SHP77 treated with DMSO at 0.1 percent for 48 hours (cell line): ENCODE data around the gene LY86.
A peak's percentile ranks its signal among the peaks of the same experiment; 100 is the strongest.

Experiments used
- DNase-seq: peaks from one replicate; lab custom pipeline; 2025; lab: John Stamatoyannopoulos, UW

LY86 gene

DNA sequence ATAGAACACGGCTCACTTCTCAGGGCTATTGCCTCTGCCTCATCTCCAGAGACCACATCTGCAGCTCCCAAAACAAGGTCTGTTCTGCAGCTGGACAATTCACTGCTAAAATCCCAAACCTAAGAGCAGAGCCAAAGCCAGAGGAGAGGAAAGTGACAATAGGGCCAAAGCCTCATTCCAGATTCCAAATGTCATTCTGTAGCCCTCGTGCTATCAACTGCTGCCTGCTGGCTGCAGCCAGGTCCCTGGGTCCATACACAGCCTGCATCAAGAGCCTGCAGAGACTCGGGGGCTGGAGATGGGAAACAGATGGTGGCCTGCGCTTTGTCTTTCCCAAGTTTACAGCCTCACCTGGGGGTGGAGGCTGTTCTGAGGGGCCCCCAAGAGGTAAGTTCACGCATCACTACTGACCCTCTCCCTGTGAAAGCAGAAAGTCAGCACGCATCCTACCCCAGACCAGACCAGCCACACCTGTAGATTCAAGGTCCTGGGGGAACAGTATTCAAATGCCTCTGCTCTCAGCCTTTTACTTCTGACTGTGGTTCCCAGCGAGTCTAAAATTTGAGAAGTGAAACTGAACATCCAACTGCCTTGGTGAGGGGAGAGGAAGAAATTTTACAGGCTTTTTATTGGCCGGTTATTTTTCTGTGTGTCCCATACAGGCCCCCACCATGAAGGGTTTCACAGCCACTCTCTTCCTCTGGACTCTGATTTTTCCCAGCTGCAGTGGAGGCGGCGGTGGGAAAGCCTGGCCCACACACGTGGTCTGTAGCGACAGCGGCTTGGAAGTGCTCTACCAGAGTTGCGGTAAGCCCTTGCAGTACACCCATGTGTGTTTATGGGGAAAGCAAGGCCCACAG lies at the start of gene LY86:
LY86 (plus strand) TSS at position 657 of the 860 bp plus-strand sequence; CDS start at position 672, 15 bp downstream.
- DNase-seq = no peak

- no peak for DNase-seq
These were observed 49.5 kb upstream of the LY86 start for GRCh38 chr6:6539036-6539435.

- no peak for DNase-seq
These were observed 46.2 kb upstream of the LY86 start for GRCh38 chr6:6542357-6542756.

- no peak for DNase-seq
These were observed 45.2 kb upstream of the LY86 start for GRCh38 chr6:6543181-6543879.

- no peak for DNase-seq
These were observed 42.8 kb upstream of the LY86 start for GRCh38 chr6:6545616-6546317.

DNA sequence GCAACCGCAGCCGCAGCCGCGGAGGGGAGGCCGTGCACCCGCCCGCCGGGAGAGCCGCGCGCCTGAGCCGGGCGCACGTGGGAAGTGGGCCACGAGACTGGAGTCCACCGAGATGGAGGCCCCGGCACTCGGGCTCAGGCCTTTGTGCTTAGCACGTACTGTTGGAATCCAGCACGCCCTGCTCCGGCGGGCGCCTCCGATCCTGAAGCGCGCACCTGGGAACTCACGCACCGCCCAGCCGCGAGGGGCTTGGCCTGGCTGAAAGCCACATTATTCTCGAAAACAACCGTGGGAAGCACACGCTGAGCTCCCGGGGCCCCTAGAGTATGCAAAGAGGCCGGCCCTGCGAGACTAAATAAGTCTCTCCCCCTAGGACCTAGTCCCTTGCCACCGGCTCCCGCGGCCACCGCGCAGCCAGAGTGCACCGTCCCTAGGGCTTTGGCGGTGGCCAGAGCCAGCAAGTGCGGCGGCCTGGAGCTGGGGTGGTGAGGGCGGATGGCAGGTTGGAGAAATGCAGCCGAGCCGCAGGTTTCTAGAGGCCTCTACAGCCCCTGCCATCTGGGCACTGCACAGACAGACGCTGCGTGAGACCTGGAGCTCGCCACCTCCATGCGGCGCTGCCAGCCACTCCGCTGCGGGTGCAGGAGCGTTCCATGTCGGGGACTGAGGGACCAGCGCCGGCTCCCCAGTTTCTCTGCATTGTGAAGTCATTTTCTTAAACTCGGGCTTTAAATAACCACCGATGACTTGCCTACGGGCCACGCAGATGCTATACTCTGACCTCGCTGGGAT lies 42.0 kb upstream of the LY86 start:
- DNase-seq = no peak

DNA sequence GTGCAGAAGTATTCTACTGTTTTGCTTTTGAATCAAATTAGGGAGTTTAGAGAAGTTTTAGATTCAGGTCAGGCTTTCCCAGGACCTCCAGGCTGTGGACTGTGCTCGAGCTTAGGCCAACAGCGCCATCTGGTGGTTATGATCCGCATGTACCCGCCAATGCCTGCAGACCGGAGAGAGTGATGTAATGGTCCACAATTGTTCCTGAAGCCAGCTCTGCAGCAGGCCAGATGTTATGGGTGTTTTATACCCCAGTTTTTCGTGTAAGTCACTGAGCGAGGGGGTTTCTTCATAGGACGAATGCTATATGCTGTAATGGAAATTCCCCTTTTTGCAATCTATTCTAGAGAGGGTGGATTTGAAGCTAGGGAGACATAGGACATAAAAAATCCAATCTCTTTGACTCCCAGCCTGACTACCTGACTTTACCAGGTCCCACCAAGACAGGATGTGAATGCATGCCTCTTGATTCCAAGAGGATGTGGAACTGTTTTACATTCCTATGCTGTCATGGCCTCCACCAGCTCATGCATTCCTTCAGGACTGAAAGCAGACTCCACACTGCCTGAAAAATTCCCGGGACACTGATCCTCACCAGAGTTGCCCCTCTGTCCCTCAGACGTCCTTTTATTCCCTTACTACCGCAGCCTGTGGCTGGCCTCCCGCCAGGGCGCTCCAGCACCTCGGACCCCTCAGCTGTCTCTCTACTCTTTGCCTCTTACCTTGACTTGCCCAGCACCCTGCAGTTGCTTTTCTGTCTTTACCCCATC lies 41.2 kb upstream of the LY86 start:
- DNase-seq = peak; percentile 26

DNA sequence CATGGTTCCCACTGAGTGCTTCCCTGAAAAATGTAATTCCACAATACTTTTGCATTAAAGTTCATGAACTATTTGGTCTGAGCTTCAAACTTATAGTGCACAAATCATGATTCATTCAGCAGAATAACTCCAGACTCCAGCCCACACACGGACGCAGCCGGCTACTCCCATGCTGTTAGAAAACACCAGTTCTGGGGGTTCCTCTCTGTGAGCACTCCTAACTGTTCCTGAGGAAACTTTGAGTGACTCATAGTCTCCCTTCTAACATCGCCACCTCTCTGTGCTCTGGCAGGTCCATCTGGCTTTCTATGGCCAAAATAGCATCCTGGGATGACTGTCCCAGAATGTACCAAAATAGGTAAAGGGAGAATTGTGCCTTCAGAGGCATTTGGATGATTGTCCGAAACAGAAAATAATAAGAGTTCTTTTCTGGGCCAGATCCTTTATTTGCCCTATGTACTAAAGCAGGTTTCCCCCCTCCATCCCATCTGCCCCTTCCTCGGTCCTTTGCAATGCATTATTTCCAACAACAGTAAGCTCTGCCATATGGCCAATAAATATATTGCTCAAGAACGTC lies 32.3 kb upstream of the LY86 start:
- no peak for DNase-seq

- peak; percentile 17 for DNase-seq
These were observed 31.6 kb upstream of the LY86 start for GRCh38 chr6:6556738-6557503.

GRCh38 chr6:6557504-6557839 lies 31.0 kb upstream of the LY86 start:
- no peak for DNase-seq

DNA sequence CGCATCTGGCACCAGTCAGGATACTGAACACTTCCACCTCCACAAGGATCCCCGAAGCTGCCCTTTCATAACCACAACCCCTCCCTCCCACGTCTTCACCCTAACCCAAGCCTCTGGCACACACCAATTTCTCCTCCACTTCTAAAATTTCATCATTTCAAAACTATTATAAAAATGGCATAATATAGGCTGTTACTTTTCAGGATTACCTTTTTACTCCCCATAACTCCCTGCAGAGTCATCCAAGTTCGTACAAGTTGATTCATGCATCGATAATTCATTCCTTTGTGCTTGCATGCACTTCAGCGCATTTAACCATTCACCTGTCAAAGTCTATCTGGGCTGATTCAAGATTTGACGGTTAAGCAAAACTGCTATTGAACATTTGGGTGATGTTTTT lies 30.6 kb upstream of the LY86 start:
- no peak for DNase-seq

GRCh38 chr6:6559994-6560570 lies 28.4 kb upstream of the LY86 start:
- DNase-seq = no peak

DNA sequence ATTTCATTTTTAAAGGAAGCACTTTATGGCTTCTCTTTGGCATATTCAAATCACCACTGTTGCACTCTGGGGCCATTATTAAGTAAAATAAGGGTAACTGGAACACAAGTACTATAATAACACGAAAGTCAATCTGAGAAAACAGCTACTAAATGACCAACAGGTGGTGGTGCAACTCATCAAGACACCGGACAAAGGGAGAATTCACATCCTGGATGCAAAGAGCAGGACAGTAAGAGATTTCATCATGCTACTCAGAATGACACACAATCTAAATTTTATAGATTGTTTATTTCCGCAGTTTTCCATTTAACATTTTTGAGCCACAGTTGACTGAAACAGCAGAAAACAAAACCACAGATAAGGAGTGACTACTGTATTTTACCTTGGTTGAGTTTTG lies 27.6 kb upstream of the LY86 start:
- no peak for DNase-seq

DNA sequence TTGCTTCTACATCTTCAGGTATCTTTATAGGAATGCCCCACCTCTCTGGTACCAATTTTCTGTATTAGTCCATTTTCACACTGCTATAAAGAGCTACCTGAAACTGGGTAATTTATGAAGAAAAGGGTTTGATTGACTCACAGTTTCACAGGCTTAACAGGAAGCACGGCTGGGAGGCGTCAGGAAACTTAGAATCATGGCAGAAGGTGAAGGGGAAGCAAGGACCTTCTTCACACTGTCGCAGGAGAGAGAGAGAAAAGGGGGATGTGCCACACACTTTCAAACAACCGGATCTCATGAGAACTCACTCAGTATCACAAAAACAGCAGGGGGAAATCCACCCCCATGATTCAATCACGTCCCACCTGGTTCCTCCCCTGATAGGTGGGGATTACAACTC lies 24.4 kb upstream of the LY86 start:
- no peak for DNase-seq

DNA sequence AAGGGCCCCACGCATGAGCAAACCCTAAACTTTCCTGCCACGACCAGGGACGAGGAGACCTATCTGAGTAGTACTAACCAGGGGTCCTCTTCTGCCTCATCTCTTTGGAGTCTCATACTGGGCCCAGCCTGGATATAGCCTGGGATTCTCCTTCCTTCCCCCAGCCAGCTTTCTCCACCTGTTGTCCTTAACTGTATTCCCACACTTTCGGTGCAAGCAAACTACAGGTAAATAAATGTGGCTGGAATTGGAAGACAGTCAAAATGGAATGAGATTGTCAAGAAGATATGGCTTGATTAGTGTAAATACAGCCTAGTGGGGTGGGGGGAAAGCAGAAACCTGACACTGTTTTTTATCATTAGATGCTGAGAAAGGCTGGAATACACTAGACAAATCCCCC lies 23.5 kb upstream of the LY86 start:
- no peak for DNase-seq

GRCh38 chr6:6565488-6565887 lies 23.0 kb upstream of the LY86 start:
- no peak for DNase-seq

DNA sequence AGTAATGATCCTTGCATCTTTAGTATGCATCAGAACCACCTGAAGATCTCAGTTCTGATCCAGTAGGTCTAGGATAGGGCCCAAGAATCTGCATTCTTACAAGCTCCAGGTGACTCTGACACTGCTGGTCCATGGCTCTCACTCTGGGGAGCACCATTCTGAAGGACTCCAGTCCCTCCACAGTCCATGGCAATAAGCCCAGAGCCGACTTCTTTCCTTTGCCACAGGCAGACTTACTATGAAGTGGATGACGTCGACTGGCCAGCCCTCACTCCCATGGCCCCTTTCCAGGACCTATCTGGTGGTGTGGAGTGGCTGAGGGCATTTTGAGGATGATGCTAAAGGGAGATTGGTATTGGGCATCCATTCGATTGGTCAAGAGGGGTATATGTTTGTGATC lies 21.8 kb upstream of the LY86 start:
- DNase-seq = no peak

DNA sequence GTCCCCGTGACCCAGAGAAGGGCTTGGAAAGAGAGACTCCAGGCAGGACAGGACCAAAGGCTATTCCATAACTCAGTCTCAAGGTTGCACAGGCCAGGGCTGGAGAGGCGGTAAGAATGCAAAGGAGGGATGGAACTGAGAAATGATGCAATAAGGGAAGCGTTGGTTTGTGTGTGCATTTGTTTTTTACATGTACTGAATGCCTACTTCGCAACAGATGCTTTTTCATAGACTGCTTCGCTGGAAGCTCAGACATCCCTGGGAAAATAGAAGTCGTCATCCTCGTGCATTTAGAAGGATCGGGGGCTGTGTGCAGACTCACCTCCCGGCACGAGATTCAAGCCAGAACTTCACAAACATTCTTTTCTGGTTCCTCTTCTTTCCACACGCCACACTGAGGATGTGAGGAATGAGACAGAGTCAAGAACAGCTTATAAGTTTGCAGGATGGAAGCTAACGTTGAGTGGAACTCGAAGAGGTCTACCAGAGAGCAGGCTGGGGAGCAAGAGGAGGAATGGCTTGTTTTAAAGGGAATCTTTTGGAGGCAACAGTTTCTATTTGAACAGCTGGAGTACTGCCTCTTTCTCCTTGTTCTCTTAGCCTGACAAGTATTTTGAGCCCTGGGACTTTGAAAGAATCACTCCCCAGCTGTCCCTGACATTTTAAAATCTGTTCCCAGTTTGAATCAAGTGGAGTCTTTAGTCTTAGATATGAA lies 19.3 kb upstream of the LY86 start:
- no peak for DNase-seq

DNA sequence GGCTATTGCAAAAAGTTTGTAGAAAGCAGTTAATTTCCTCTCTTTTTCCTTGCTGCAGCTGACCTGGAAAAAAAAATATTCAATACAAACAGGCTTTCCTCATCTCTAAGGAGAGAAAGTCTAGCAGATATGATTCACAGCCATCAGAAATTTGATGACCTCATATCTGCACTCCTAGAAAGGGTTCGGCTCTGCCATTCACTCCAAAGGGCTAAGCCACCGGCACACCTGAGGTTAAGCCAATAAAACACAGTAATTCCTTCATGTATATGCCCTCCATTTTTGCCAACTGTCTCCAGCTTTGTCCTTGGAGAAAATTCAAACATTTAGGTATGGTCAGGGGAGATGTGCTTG lies 18.7 kb upstream of the LY86 start:
- no peak for DNase-seq
